GM12864 (cell line): ENCODE data around the gene GAB1.

Source experiments
- DNase-seq: peaks from one replicate; pipeline ENCODE4 v3.0.0-alpha.2; 2011; ENCODE audit warnings: low read depth
- H3K4me3 ChIP-seq: 2 replicates; pipeline ENCODE4 v1.5.1; 2011; ENCODE audit warnings: mild to moderate bottlenecking, low read depth, low read length, control low read depth
- TF ChIP-seq, protein P1 (sequence below): IDR thresholded peaks from 2 replicates; pipeline ENCODE4 v1.5.1; 2011; ENCODE audit warnings: low read depth, mild to moderate bottlenecking, moderate library complexity, low read length, control low read depth, inconsistent platforms; ENCODE audit errors: missing control alignments

GAB1 gene

DNA sequence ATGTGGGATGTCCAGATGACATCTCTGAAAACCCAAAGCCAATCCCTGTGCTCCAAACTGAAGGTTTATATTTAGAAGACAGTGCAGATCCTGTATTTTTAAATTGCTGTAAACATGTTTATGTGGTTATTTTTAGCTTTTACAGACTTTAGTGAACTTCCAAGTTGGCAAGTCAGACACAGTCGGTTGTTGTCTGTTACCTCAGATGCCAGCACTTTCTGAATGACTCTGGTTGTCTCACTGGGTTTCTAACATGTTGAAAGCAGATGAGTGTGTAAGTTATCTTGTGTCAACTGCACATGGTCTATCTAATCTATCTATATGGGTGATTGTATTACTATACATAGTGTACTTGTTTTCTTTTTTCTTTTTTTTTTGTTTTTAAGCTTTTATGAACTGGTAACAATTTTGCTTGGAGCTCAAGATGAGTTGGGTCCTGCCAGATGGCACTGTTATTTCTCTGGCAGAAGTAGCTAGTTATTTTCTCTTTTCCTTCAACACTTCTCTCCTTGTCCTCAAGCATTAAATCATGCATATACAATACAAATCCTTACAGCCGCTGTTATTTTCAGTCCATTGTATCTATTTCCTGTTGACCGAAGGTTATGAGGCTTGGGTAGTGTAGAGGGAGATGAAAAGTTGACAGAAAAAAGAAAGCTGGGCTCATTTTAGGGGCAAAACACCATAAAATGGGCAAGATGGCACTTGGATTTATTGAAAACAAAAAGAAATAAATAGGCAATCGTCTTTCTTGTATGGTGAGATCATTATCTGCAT lies 66.3 kb downstream of the GAB1 start:
- DNase-seq = no peak
- TF ChIP-seq, protein P1, sequence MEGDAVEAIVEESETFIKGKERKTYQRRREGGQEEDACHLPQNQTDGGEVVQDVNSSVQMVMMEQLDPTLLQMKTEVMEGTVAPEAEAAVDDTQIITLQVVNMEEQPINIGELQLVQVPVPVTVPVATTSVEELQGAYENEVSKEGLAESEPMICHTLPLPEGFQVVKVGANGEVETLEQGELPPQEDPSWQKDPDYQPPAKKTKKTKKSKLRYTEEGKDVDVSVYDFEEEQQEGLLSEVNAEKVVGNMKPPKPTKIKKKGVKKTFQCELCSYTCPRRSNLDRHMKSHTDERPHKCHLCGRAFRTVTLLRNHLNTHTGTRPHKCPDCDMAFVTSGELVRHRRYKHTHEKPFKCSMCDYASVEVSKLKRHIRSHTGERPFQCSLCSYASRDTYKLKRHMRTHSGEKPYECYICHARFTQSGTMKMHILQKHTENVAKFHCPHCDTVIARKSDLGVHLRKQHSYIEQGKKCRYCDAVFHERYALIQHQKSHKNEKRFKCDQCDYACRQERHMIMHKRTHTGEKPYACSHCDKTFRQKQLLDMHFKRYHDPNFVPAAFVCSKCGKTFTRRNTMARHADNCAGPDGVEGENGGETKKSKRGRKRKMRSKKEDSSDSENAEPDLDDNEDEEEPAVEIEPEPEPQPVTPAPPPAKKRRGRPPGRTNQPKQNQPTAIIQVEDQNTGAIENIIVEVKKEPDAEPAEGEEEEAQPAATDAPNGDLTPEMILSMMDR = no peak
- no peak overlapping the region; the same call in 1 of the 2 replicates for H3K4me3 ChIP-seq

GRCh38 chr4:143403553-143403820 lies 66.8 kb downstream of the GAB1 start:
- TF ChIP-seq, protein P1 = no peak
- no peak overlapping the region; the same call in 1 of the 2 replicates for H3K4me3 ChIP-seq
- no peak for DNase-seq

DNA sequence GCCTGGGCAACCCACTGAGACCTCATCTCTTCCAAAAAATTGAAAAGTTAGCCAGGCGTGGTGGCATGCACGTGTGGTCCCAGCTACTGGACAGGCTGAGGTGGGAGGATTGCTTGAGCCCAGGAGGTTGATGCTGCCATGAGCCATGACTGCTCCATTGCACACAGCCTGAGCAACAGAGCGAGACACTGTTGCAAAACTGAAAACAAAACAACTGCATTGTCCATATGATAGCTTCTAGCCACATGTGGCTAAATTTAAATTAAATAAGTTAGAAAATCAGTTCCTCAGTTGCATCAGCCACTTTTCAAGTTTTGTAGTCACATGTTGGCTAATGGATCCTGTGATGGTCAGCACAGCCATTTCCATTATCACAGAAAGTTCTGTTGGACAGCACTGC lies 67.9 kb downstream of the GAB1 start:
- TF ChIP-seq, protein P1 = no peak
- peak; percentile 72 for DNase-seq
- H3K4me3 ChIP-seq = no peak overlapping the region; the same call in 1 of the 2 replicates

- H3K4me3 ChIP-seq = no peak overlapping the region
- TF ChIP-seq, protein P1 = no peak
- DNase-seq = no peak
Measured at GRCh38 chr4:143405075-143405730, 68.5 kb downstream of the GAB1 start.

- TF ChIP-seq, protein P1 = no peak
- DNase-seq = no peak
- no peak overlapping the region for H3K4me3 ChIP-seq
Measured at GRCh38 chr4:143406523-143406922, 69.8 kb downstream of the GAB1 start.

- no peak overlapping the region for H3K4me3 ChIP-seq
- no peak for DNase-seq
- TF ChIP-seq, protein P1 = no peak
Measured at GRCh38 chr4:143407474-143407873, 70.8 kb downstream of the GAB1 start.

GRCh38 chr4:143407888-143408287 lies 71.2 kb downstream of the GAB1 start:
- no peak for DNase-seq
- H3K4me3 ChIP-seq = no peak overlapping the region
- TF ChIP-seq, protein P1 = no peak
